Natural killer cell treated with Interleukin-12 subunit alpha and Interleukin-12 subunit beta and Interleukin-15 and Interleukin-18, amount 100 ng/mL, for 72 hours (primary cell): ENCODE results near the gene LRRN2. TPM values are rescaled to one million over a fixed set of nuclear protein-coding genes. Genes with fewer than 3 reads are reported as not detected.
A peak's percentile ranks its signal among the peaks of the same experiment; 100 is the strongest.

Experiments
- ATAC-seq, 2 donors: fragments of 150-1000 bp; cut with Tn5 transposase in 1 of 2; sonication (Bioruptor Pico), chemical (Tn5 transposase) in 1 of 2; 2 replicates each; pipeline ENCODE4 v1.10.0; 2021
- DNase-seq: peaks from one replicate; pipeline ENCODE4 v3.0.0; 2022; ENCODE audit warnings: low spot score
- H3K27ac Mint-ChIP-seq, 2 donors: 1 replicate in 1 of 2; 2 replicates in 1 of 2; pipeline ENCODE4 v1.8.0; 2022; ENCODE audit warnings: mixed read lengths in 2 of 2, mild to moderate bottlenecking in 1 of 2, moderate library complexity in 1 of 2
- H3K27me3 Mint-ChIP-seq, 2 donors: 1 replicate in 1 of 2; 2 replicates in 1 of 2; pipeline ENCODE4 v1.8.0; 2022; ENCODE audit warnings: mixed read lengths in 2 of 2
- H3K36me3 Mint-ChIP-seq: one replicate; pipeline ENCODE4 v1.8.0; 2022; ENCODE audit warnings: mixed read lengths
- H3K4me1 Mint-ChIP-seq, 2 donors: 1 replicate in 1 of 2; 2 replicates in 1 of 2; pipeline ENCODE4 v1.8.0; 2022; ENCODE audit warnings: low read depth in 2 of 2, mixed read lengths in 2 of 2, mild to moderate bottlenecking in 1 of 2
- H3K4me3 Mint-ChIP-seq: one replicate; pipeline ENCODE4 v1.8.0; 2022; ENCODE audit warnings: mixed read lengths
- H3K9me3 Mint-ChIP-seq: 2 replicates; pipeline ENCODE4 v1.8.0; 2022; ENCODE audit warnings: mixed read lengths
- total RNA-seq, 2 donors: library from RNA; stranded (reverse); gene quantifications; one replicate each; pipeline ENCODE4 v1.2.3, GENCODE V29; 2022

Gene LRRN2
- total RNA-seq, 2 donors from 2014 or later, result not detected

DNA sequence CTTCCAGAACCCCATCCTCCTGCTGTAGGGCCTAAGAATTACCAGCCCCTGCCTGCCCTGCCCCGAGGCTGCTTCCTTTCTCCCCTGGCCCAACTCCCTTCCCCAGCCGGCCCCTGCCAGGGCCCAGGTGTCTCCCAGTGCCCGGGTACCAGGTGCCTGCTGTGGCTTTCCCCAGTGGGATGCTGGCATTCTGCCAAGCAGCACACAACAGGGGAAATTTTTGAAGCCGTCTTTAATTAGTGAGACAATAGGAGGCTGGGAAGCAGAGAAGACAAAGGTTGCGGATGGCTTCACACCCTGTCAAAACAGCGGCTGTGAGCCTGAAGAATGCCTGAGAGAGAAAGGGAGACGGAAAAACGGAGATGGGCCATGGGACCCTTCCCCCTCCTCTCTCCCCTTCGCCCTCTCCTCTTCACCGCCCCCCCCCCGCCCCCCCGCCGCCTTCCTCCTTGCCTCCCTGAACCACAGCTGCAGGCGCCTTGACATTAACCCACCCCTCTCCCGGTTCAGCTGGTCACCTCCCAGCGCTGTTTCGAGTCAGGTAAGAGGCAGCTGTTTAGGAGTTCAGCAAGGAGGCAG, 33.6 kb downstream of the LRRN2 start:
- H3K27ac Mint-ChIP-seq, result no peak overlapping the region
- H3K36me3 Mint-ChIP-seq, result no peaks in the 10 kb centered on the region
- DNase-seq, result no peak
- H3K27me3 Mint-ChIP-seq, result peaks cover 15 to 23% of the 10 kb centered on the region in 2 donors
- no peak overlapping the region for H3K4me3 Mint-ChIP-seq
- H3K4me1 Mint-ChIP-seq, result peaks cover 6 to 8% of the 10 kb centered on the region in 2 donors
- H3K9me3 Mint-ChIP-seq, result no peaks in the 10 kb centered on the region
- no peak for ATAC-seq

GRCh38 chr1:204650911-204651570, 34.5 kb downstream of the LRRN2 start:
- Mint-ChIP-seq H3K27me3 (peaks cover 12 to 17% of the 10 kb centered on the region in 2 donors), H3K36me3 (no peaks in the 10 kb centered on the region), H3K4me3 (no peak overlapping the region), H3K9me3 (no peaks in the 10 kb centered on the region), H3K27ac (no peak overlapping the region), H3K4me1 (peaks cover 7 to 8% of the 10 kb centered on the region in 2 donors)
- DNase-seq (no peak), ATAC-seq (no peak)

DNA sequence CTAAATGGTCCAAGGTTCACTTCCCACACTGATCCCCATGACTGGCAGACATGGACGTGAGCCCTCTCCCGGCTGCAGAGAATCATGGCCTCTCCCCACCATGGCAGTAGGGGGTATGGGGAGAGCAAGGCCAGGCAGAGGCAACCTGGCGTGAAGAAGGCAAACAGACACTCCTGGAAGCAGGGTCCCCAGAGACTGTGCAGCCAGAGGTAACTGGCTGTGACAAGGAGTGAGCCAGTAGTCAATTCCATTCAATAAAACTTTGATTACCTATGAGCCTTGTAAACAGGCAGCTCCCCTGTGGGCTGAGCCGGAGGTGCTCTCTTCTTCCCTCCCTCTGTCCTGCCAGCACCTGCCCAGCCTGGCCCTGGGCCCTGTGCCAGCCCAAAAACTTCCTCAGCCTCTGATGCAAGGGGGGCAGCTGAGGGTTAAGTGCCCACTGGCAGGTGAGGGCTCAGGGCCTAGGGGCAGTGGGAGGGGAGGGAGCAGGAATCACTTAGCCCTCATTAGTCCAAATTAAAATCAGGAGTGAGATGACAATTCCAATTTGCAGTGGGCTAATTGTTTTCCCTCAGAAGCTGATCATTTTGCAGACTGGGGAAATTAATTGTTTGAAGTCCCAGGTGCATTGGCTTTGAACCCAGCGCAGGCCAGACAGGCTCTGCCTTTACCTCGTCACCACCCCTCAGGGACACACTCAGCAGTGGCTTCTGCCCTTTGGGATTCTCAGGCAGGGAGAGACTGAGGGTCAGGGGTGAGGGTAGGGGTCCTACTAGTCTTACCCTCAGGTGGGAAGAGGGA, 35.6 kb downstream of the LRRN2 start:
- ATAC-seq (peak in 1 of 2 donors; percentile 13), DNase-seq (no peak)
- Mint-ChIP-seq H3K27me3 (peaks cover 11 to 26% of the 10 kb centered on the region in 2 donors), H3K36me3 (no peaks in the 10 kb centered on the region), H3K9me3 (no peaks in the 10 kb centered on the region), H3K4me1 (peaks cover 7 to 8% of the 10 kb centered on the region in 2 donors), H3K27ac (no peak overlapping the region), H3K4me3 (no peak overlapping the region)

- DNase-seq (no peak), ATAC-seq (no peak)
- H3K27ac Mint-ChIP-seq, result no peak overlapping the region
- no peaks in the 10 kb centered on the region for H3K9me3 Mint-ChIP-seq
- peaks cover 16 to 35% of the 10 kb centered on the region in 2 donors for H3K27me3 Mint-ChIP-seq
- H3K4me1 Mint-ChIP-seq, result peaks cover 7 to 8% of the 10 kb centered on the region in 2 donors
- H3K4me3 Mint-ChIP-seq, result no peak overlapping the region
- H3K36me3 Mint-ChIP-seq, result no peaks in the 10 kb centered on the region
Observed at GRCh38 chr1:204648576-204648975, 37.0 kb downstream of the LRRN2 start.

DNA sequence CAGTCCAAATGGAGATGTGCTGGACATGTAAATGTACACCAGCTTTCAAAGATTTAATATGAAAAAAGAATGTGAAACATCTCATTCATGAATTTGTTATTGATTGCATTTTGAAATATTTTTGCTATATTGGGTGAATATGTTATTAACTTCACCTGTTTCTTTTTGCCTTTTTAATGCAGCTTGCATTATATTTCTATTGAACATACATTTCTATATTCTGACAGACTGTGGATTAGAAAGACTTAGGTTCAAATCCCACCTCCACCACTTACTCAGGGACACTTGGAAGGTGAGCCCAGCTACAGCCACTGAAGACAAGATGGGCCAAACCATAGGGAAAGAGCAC, 37.8 kb downstream of the LRRN2 start:
- ATAC-seq (no peak), DNase-seq (no peak)
- Mint-ChIP-seq H3K4me3 (no peak overlapping the region), H3K27me3 (peaks cover 14 to 29% of the 10 kb centered on the region in 2 donors), H3K36me3 (no peaks in the 10 kb centered on the region), H3K9me3 (no peaks in the 10 kb centered on the region), H3K4me1 (peaks cover 7 to 8% of the 10 kb centered on the region in 2 donors), H3K27ac (peak overlapping the region in 1 of 2 donors; percentile 49)

DNA sequence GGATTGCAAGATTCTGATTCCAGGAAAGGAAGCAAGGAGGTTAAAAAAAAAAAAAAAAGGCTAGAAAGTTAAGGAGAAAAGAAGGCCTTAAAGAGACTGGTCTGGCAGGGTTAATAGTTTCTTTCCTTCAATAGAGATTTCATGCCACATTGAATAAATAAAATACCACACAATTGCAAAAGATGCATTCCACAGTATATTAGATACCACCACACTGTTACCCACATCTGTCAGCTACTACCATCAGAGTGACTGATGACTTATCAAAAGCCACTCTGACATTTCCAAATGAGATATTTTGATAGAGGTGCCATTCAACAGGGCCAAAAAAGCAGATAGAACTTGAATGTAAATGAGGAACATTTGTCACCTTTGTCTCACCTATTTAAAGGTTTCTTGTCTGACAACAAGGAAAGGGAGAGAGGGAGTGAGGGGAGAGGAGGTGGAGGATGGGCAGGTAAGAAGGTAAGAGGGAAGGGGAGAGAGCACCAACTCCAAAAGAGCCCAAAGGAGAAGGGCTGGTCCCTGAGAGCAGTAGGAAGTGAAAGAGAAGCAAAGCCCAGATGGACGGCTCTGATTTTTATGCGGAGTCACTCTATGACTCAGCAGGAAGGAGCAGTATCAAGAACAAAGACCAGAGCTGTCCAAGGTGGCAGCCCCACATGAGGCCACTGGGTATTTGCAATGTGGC, 38.3 kb downstream of the LRRN2 start:
- H3K4me1 Mint-ChIP-seq, result peaks cover 7 to 8% of the 10 kb centered on the region in 2 donors

DNA sequence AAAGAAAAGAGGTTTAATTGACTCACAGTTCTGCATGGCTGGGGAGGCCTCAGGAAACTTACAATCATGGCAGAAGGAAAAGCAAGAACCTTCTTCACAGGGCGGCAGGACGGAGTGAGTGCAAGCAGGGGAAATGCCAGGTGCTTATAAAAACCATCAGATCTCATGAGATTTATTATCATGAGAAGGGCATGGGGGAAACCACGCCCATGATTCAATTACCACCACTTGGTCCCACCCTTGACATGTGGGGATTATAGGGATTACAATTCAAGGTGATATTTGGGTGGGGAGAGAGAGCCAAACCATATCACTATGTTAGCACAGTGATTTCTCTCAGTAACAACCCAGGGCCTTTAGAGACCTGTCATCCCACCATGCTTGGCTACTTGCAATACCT, 39.9 kb downstream of the LRRN2 start:
- H3K36me3 Mint-ChIP-seq, result no peaks in the 10 kb centered on the region
- ATAC-seq, result no peak
- H3K4me3 Mint-ChIP-seq, result no peak overlapping the region
- no peak overlapping the region for H3K27ac Mint-ChIP-seq
- peaks cover 7 to 8% of the 10 kb centered on the region in 2 donors for H3K4me1 Mint-ChIP-seq
- peaks cover 6 to 21% of the 10 kb centered on the region in 2 donors for H3K27me3 Mint-ChIP-seq
- no peaks in the 10 kb centered on the region for H3K9me3 Mint-ChIP-seq
- DNase-seq, result no peak

More for the DNA sequence above, 38.3 kb downstream of the LRRN2 start:
- Mint-ChIP-seq H3K9me3 (no peaks in the 10 kb centered on the region), H3K36me3 (no peaks in the 10 kb centered on the region), H3K27ac (peak overlapping the region in 1 of 2 donors; percentile 49), H3K4me3 (no peak overlapping the region), H3K27me3 (peaks cover 10 to 29% of the 10 kb centered on the region in 2 donors)
- no peak for DNase-seq
- ATAC-seq, result peak; percentile 47 to 69

DNA sequence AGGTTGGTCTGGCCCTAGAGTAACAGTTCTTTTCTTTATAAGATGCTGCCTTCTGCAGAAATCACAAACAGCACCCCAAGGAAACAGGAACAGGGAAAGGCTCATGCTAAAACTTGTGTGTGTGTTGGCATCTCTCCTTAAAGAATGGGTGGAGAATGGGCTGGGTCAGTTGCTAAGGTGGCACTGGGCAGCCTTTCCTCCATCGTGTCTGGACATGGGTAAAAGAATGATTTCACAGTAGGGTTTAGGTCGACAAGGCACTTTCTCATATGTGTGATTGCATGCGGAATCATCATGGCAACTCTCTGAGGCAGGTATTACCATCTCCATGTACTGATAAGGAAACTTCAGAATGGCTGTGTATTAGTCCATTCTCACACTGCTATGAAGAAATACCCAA, 40.3 kb downstream of the LRRN2 start:
- DNase-seq (no peak), ATAC-seq (no peak)
- Mint-ChIP-seq H3K9me3 (no peaks in the 10 kb centered on the region), H3K27me3 (peaks cover 4 to 20% of the 10 kb centered on the region in 2 donors), H3K27ac (no peak overlapping the region), H3K4me3 (no peak overlapping the region), H3K4me1 (peaks cover 7 to 8% of the 10 kb centered on the region in 2 donors), H3K36me3 (no peaks in the 10 kb centered on the region)

DNA sequence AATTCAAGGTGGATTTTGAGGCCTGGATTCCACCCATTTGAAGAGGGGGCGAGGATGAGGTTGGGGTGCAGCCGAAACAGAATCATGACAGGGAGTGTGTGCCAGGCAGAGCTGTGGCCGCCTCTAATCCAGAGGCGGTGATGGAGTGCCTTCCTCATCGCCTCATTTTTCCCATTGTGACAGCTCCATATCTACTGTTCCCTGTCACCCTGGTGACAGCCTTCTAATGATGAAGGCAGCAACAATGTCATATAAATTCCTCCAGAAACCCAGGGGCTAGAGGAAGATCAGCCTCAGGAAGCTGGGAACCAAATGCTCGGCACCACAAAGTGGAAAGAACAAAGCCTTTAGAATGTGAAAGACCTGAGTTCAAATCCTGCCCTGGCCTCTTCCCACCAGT, 42.0 kb downstream of the LRRN2 start:
- peaks cover 4 to 20% of the 10 kb centered on the region in 2 donors for H3K27me3 Mint-ChIP-seq
- H3K36me3 Mint-ChIP-seq, result no peaks in the 10 kb centered on the region
- ATAC-seq, result no peak
- no peak for DNase-seq
- no peak overlapping the region for H3K4me3 Mint-ChIP-seq
- H3K9me3 Mint-ChIP-seq, result no peaks in the 10 kb centered on the region
- H3K27ac Mint-ChIP-seq, result no peak overlapping the region
- peaks cover 7 to 8% of the 10 kb centered on the region in 2 donors for H3K4me1 Mint-ChIP-seq

DNA sequence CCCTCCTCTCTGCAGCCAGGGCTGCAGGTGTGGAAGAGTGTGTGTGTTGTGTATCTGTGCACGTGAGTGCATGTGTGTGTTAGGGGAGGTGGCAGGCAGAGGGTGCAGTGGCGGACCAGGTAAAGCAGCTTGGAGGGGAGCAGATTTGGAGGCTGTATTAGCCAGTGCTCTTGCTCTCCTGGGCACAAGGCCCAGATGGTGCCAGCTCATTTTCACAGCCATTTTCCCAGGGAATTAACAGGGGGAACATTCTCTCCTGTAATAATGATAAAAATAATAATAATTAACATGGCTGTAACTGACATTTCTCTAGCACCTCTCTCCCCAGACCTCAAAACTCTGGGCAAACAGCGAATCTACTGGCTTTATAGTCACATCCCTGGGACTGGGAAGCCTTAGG, 43.6 kb downstream of the LRRN2 start:
- Mint-ChIP-seq H3K4me3 (no peak overlapping the region), H3K27ac (no peak overlapping the region)
- no peak for ATAC-seq

GRCh38 chr1:204641455-204641854, 44.1 kb downstream of the LRRN2 start:
- Mint-ChIP-seq H3K4me3 (no peak overlapping the region), H3K27ac (no peak overlapping the region), H3K4me1 (no peaks in the 10 kb centered on the region), H3K36me3 (no peaks in the 10 kb centered on the region), H3K9me3 (no peaks in the 10 kb centered on the region), H3K27me3 (peaks cover 4 to 20% of the 10 kb centered on the region in 2 donors)
- ATAC-seq, result no peak
- no peak for DNase-seq

More for the DNA sequence above, 43.6 kb downstream of the LRRN2 start:
- Mint-ChIP-seq H3K4me1 (peaks cover under 1 to 1% of the 10 kb centered on the region in 2 donors), H3K36me3 (no peaks in the 10 kb centered on the region), H3K27me3 (peaks cover 4 to 20% of the 10 kb centered on the region in 2 donors), H3K9me3 (no peaks in the 10 kb centered on the region)
- DNase-seq, result no peak

DNA sequence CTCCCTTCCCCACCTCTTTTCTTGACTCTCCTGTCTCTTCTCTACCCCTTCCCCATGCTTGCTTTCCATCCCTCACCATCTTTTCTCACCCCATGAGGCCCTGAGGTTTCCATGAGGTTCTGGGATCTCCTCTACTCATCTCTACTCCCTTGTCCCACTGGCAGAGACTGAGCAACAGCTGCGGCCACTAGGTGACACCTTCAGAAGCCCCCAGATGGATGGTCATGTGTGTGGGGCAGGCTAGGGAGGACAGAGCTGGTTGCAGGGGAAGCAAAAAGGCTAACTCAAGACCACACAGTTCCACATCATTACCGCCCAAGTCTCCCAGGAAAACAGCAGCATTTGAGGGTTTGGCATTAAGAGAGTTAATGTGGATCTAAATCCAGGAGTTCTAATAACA, 45.0 kb downstream of the LRRN2 start:
- Mint-ChIP-seq H3K9me3 (no peaks in the 10 kb centered on the region), H3K4me1 (no peaks in the 10 kb centered on the region), H3K4me3 (no peak overlapping the region)

DNA sequence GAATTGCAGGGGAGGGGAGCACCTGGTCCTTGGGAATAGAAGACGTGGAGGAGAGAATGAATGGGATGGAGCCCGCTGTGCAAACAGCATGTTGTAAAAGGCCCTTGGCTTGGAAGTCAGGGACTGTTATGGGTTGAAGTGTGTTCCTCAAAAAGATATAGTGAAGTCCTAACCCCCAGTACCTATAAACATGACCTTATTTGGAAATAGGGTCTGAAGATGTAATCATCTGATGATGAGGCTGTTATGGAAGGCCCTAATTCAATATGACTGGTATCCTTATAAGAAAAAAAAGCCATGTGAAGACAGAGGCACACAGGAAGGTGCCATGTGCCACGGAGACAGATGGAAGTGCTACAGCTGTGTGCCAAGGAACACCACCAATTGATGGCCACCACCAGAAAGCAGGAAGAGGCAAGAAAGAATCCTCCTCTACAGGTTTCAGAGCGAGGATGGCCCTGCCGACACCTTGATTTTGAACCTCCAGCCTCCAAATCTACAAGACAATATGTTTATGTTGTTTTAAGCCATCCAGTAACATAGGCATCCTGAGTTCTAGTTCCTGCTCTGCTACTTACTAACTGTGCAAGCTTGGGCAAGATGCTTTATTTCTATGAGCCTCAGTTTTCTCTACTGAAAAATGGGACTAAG, 51.2 kb downstream of the LRRN2 start:
- Mint-ChIP-seq H3K4me1 (no peaks in the 10 kb centered on the region), H3K27me3 (peaks cover 6 to 22% of the 10 kb centered on the region in 2 donors), H3K36me3 (no peaks in the 10 kb centered on the region), H3K27ac (no peak overlapping the region), H3K4me3 (no peak overlapping the region), H3K9me3 (no peaks in the 10 kb centered on the region)
- no peak for DNase-seq
- ATAC-seq, result no peak

More for the DNA sequence above, 45.0 kb downstream of the LRRN2 start:
- no peak for ATAC-seq
- Mint-ChIP-seq H3K27me3 (peaks cover 4 to 14% of the 10 kb centered on the region in 2 donors), H3K36me3 (no peaks in the 10 kb centered on the region), H3K27ac (no peak overlapping the region)
- DNase-seq, result no peak
